Islet precursor cell (in vitro differentiated cells): Measurements from ENCODE around the gene TENT5C.
"Not testable (repeated sequence)": the region's sequence is repeated elsewhere in the genome, so short reads cannot be mapped to it uniquely, and the experiment has no call there.

ENCODE experiments used
- DNase-seq: peaks from one replicate; pipeline ENCODE4 v3.0.0-alpha.2; 2018

Gene TENT5C

DNA sequence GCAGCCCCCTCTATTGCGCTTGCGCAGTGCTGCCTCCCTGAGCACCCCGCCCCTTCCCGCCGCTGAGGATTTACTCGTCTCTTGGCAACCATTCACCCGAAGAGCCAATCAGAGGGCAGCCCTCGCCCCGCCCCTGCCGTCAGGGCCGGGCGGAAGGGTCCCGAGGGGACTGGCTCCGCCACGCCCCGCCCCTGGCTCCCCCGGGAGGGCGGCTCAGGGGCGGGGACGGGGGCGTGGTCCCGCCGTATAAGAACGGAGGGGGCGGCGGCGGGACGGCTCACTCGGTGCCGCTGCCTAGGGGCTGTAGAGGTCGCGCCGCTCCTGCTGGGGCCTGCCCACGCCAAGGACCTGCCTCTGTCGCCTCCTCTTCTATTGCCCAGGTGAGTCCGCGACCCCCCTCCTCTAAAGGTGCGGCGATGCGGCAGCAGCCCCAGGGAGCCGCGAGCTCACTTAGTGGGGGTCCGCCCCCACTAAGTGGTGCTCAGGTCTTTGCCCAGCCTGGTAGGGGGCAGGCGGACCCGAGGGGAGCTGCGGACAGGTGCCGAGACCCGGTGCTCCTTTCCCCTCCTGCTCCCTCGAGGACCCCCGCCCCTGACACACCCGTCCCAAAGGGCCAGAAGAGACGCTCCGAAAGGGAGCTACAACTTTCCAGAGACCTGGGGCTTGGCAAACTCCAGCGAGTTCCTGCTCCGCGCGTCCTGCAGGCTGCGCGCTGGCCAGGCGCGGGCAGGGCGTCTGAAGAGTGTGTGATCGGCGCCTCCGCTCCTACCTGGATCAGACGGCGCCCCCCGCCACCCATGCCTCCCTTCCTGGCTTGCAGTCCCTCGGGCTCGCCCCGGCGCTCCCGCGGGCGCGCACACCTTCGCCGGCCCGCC is at the start of gene TENT5C:
Gene TENT5C (plus strand): TSS at position 275 of the 875 bp plus-strand sequence. CDS start 16,821 bp downstream, outside the sequence.
- peak; percentile 99 for DNase-seq

DNA sequence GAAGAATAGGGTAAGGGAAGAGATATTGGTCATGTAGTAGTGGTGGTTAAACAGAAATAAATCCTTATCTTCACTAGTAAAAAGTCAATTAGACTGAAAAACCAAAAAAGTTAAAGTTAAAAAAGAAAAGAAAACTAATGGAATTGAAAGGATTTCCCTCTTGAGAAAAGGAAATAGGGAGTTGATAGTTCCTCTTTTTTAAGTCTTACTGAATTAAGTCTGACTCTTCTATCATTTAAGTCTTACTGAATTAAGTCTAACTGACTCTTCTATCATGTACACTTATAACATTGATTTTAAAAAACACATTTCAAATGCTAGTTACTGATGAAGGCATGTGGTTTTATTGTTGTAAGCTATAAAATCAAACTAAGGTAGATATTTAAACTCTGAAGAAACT is 49.5 kb upstream of the TENT5C start:
- no peak for DNase-seq

DNA sequence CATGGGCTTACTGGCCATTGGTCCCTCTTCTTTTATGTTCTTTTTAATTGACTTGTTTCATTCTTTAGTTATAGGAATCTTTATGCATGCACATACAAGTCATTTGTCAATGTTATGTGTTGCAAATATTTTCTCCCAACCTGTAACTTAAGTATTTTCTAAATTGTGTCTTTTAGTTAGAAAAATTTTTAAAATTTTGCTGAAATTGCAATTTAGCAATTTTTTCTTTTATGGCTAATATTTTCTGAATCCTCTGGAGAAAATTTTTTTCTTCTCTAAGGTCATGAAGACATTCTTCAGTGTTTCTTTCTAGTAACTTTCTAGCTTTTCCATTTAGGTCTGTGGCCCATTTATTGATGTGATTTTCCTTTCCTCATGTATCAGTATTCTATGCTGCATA is 48.9 kb upstream of the TENT5C start:
- DNase-seq, result no peak

DNA sequence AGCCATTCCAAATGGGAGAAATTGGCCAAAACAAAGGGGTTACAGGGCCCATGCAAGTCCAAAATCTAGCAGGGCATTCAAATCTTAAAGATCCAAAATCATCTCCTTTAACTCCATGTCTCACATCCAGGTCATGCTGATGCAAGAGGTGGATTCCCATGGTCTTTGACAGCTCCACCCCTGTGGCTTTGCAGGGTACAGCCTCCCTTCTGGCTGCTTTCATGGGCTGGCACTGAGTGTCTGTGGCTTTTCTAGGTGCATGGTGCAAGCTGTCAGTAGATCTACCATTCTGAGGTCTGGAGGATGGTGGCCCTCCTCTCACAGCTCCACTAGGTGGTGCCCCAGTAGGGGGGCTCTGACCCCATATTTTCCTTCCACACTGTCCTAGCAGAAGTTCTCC is 47.4 kb upstream of the TENT5C start:
- DNase-seq, result not testable (repeated sequence)

DNA sequence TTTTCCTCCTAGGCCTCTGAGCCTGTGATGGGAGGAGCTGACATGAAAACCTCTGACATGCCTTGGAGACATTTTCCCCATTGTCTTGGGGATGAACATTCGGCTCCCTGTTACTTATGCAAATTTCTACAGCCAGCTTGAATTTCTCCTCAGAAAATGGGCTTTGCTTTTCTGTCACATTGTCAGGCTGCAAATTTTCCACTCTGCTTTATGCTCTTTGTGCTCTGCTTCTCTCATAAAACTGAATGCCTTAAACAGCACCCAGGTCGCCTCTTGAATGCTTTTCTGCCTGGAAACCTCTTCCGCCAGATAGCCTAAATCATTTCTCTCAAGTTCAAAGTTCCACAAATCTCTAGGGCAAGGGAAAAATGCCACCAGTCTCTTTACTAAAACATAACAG is 46.7 kb upstream of the TENT5C start:
- DNase-seq, result no peak

DNA sequence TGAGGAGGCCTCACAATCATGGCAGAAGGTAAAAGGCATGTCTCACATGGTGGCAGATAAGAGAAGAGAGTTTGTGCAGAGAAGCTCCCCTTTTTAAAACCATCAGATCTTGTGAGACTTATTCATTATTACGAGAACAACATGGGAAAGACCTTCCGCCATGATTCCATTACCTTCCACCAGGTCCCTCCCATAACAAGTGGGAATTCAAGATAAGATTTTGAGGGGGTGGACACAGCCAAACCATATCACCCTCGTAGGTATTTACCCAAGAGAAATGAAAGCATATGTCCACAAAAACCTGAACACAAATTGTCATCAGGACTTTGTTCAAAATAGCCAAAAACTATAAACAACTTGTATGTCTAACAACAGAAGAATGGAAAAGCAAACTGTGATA is 45.9 kb upstream of the TENT5C start:
- no peak for DNase-seq

DNA sequence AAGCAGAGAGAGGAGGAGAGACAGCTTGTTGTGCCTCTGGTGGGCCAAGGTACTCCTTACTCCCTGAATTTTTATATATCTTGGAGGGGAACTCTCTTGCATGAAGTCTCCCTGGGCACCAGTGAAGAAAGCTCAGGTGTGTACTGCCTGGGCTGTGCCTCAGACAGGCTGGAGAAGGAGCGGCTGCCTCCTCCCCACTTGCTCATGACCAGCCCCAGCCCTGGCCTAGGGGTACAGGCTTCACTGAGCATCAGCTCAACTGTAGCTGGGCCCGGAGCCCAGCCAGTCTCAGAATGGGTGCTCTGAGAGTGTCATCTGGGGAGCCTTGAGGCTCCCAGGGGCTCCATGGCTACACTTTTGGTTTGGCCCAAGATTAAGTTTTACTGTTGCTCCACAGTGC is 44.8 kb upstream of the TENT5C start:
- peak; percentile 20 for DNase-seq

DNA sequence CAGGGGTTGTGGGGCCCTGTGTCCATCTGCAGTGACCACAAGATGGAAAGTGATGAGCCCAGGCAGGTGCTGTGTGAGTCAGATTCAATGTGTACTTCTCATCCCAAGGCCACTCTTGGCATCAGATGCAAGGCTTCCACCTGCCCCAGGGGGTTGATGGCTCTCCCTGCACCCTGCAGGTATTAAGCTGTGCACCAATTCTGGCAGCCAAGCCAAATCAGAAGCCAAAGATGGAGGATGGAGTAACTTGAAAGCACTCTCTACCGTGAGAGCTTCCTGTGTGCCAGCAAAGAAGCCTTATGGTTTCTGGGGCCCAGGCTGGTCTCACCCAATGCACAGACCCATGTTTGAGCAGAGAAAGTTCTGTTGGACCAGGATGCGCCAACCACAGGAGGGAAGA is 44.3 kb upstream of the TENT5C start:
- DNase-seq, result no peak

DNA sequence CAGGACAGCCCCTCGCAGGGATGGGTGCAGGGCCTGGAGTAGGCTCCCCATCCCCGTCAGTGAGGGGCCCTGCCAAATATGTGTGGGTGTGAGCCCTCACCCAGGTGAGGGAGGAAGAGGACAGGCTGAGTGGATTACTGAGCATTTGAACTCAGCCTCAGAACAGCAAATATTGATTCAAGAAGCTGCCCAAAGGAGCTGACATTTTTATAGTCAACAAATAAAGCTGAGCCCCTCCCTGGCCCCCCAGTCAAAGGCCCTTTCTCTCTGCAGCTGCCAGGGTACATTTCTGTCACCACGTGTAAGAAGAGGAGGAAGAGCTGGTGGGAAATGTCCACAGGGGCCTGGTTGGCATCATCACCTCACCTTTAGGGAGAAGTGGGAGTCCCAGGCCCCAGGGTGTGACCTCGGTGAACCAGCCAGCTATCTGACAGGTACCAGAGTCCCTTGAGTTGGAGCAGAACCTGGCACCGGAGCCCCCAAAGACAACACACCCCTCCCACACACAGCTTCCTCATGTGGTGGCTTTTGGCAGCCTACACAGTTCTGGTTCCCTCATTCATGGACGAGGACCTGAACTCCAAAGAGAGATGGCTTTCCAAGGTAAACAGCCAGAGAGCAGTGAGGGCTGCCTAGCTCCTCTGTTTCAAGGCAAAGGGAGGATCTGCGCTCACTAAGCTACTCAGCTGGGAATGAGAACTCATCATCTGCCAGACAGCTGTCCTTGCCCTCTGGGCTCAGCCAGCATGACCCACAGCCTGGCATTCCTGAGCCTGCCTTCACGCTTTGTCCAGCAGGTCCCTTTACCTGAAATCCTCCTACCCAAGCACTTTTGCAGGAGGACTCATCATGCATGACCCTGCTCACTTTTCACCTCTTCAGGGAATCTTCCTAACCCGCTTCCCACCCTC is 43.0 kb upstream of the TENT5C start:
- peak; percentile 56 for DNase-seq

DNA sequence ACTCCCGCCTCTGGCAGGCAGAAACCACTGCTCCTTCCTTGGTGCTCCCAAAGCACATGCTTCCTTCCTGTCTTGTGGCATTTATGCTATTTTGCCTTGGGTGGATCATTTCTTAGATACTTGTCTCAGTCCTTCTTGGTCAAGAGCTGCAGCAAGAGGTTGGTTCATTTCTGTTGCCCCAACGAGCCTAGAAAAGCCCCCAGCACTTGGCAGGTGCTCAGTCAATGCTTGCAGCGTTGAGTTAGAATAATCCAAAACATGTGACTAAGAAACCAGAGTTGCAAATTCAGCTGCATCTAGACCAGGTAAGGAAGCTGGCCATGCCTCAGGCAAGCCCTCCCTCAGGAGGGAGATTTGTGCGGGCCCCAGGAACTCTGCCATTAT is 42.4 kb upstream of the TENT5C start:
- DNase-seq, result no peak

DNA sequence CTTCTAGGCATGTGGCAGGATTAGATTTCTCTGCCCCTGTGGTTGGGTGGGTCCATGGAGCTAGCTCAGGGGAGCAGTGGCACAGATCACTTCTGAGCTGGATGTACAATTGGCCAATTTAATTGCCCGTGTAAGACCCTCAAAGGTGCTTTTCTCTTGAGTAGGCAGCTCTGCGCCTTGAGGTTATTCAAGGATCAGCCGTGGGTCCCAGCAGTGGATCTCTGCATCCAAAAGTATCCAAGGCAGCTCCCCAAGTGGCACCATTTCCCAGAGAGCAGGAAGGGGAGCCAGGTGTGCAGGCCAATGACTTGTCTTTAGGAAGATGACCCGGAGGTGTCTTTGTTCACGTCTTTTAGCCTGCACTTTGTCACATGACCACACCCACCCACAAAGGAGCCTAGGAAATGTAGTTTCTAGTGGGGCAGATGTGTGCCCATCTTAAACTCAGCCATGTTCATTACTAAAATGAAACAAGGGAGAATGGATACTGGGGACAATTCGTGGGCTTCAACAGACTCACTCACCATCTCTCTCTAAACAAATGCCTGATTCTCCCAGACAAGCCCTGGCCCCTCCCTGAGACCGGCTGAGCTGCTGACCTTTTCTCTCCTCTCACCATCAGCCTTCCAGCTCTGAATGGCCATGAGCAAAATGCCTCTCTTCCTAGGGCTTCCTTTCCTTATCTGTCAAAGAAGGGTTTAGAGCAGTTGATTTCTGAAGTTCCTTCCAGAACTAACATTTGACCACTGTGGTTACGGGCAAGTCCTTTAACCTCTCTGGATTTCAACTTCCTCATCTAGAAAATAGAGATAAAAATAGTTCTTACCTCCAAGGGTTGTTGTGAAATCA is 41.4 kb upstream of the TENT5C start:
- DNase-seq, result peak; percentile 35

DNA sequence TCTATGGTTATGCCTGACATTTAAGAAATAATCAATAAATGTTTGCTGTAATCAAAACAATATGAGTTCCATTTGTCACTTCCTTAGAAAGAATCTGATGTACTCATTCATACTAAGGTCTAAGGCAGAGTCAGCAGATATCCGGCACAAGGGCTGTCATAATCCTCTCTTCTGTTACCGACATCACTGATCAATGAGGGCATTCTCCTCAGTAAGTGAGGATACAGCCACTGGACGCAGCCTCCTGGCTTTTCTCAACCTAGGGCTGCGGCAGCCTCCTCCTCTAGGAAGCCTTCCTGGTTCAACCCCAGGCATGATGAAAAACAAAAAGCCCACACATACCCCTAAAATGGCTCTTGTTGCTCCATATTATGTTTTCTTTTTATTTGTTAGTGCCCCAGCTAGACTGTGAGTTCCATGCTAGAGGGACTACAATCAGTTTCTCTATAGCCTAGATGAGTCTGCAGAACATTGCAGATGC is 40.7 kb upstream of the TENT5C start:
- DNase-seq, result no peak

DNA sequence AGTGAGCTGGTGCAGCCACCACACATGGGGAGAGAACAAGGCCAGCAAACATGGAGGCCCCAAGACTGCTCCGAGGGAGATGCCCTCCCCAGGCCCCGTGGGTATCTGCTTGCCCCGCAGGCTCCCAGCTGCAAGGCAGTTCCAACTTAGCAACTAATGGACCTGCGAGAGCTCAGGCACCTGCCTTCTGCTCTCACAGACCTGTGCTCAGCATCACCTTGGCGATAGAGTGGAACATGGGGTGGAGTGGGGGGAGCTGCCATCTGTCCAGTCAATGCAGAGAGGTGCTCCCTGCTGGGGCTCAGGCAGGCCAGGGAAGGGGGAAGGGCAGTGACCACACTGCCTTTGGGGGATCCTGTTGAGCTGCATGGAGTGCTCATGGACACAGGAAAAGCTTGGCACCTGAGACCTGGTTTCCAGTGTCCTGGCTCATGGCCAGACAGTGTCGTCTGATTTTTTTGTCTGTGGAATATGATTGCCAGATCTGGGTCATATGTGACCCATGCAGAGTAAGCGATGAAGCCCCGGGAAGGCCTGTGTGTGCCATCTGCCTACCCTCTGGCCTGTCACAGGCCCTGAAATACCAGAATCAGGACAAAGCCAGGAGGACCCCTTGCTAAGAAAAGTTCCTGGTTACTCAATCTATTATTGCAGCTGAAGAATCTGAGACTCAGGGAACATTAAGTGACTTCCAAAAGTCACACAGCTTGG is 39.9 kb upstream of the TENT5C start:
- DNase-seq, result peak; percentile 26

DNA sequence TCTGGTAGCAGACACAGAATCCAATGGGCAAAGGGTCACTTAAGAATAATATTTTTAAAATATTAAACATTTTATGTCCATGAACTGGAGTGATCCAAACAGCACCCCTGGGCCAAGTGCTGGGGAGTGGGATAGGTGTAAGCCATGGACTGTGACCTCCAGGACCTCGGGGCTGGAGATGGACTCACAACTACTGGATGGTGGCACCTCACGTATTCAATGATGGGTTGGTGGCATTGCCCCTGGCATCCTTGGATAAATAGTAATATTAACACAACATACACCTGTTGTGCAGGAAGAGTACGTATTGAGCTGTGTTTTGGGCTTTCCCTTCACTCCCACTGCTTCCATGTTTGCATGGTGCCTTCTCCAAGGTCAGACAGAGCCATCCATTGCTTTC is 39.3 kb upstream of the TENT5C start:
- no peak for DNase-seq

DNA sequence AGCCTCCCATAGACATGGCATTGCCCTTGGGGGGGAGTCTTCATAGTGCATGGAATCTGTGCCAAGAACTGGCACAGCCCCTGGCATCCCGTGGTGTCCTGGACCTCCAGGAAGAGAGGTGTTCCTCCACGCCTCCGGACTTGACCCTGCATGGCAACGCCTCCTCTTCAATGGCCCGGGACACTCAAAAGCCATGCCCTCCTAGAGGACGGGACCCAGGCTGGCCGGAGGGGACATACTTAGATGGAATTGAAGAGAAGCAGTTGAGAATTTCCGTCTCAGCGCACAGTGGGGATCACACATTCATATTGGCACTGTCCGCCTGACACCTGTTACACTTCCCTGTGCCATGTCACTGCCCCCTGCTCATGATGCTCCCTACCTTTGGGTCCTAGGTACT is 38.4 kb upstream of the TENT5C start:
- DNase-seq, result peak; percentile 44

DNA sequence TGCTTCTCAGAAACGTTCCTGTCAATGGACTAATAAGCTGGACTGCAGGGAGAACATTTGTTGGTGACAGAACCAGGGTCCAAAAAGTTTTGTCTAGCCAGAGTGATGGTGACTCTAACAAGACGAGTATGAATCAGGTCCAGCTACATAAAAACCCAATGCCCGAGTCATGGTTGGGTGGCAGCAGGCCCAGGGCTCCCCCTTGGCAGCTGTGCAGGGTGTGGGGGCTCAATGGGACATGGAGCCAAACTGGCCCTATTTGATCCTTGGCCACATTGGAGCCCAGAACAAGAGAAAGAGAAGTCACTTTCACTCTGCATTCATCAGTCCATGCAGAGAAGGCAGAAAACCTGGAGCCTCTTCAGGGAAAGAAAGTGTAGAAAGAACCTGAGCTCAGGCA is 37.9 kb upstream of the TENT5C start:
- peak; percentile 19 for DNase-seq

DNA sequence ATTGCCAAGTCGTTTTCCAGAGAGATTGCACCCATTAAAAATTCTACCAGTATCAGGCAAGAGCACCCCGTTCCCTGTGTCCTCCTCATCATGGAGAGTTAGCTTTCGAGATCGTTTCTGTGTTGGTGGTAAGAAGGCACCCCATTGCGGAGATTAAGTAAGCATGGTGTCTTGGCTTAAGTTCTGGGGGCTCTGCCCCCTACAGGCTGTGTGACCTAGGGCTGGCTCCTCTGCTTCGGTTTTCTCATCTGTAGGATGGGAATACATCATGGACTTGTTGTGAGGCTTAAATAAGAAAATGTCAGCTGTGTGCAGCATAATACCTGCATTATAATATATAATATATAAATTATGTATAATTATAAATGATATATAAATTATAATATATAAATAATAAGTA is 36.8 kb upstream of the TENT5C start:
- peak; percentile 23 for DNase-seq

DNA sequence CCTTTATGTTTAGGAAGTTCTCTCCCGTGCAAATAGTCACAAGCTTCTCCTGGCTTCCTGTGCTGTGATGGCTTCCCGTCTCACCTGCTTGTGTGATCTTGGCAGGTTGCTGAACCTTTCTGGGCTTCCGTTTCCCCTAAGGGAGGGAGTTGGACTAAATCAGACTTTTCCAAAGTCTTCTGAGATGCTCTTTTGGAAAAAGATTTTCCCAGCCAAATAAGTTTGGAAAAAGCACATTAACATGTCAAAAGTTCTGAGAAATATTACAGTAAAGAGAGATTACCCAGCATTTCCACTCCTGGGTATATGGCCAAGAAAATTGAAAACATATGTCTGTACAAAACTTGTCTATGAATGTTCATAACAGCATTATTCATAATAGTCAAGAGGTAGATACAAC is 36.0 kb upstream of the TENT5C start:
- no peak for DNase-seq

DNA sequence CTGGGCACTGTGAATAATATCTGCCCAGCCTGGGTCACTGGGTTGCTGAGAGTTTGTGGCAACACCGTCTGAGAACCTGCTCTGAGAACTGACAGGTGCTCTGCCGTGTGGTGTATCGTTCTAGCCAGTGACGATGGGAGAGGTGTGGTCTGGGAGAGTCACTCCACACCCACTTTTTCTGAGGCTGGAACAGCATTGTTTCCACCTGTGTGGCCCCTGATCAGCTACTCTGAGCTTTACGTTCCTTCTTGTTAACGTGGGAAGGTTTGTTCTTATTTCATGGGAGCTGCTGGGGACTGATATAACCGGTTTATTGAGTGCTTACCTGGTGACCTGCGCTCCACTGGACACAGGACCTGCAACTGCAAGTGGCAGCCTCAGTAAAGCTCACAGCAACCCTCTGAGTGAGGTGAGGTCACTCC is 34.8 kb upstream of the TENT5C start:
- DNase-seq, result peak; percentile 64

DNA sequence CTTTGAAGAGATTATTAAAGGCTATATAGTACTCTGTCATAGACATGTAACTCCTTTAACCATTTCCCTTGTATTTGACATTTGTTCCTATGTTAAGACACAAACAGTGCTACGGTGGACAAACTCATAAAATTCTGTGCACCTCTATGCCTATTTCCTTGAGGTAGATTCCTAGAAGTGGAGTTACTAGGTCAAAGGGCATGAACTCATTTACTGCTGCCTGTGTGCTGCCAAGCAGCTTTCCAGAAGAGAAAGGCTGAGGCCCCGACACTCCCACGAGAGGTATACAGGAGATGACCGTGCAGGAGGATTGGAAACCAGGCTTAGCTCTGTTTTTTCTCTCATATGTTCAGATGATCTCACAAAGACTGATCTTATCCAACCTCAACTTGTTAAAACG is 34.4 kb upstream of the TENT5C start:
- peak; percentile 51 for DNase-seq

DNA sequence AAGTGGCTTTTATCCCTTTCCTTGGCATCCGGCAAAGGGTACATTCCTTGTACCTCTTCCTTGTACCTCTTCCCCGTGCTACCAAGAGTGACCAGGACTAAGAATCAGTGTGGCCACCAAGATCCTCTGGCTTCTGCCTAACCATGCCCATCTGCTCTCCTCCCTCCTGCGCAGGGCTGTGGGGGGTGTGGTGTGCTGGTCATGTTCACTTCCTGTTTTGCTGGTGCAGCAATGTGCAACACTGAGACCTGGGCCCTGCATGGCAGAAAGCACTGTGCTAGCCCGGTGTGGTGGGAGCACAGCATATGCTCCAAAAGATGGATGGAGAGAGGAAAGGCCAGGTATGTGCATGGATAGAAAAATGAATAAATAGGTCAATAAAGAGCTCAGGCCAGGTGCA is 33.3 kb upstream of the TENT5C start:
- DNase-seq, result peak; percentile 35

DNA sequence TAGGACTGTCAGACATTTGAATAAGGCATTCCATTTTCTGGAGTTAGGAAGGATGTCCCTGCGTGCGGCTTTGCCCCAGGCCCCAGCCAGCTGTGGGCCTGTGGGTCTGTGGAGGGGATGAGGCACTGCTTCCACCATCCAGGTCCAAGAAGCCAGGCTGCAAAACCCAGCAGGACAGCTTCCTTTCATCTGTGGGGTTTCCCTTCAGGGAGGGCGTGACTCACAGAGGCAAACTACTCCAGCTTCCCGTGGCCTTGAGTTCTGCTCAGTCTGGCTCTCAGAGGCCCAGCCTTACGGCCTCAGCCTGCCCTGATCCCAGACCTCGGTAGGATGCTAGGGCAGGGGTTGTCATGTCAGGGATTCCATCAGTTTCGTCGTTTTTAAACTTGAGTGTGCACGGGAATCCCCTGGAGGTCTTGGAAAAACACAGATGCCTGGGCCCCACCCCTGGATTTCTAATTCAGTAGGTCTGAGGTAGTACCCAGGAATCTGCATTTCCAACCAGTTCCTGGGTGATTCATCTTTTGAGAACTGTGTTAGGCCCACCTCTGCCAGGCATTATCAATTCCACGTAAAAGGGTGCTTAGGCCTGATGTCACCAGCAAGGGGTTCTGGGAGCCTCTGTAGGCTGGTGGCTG is 32.3 kb upstream of the TENT5C start:
- peak; percentile 54 for DNase-seq
